Subcutaneous abdominal adipose tissue (tissue), 5 donors: Measurements from ENCODE around the gene BARX1.
"Not testable (repeated sequence)": the region's sequence is repeated elsewhere in the genome, so short reads cannot be mapped to it uniquely, and the experiment has no call there.

ENCODE experiments used
- H3K27ac ChIP-seq: one replicate; pipeline ENCODE4 v1.7.0; 2013; ENCODE audit warnings: low read depth, mild to moderate bottlenecking, inconsistent platforms, low read length, moderate library complexity
- H3K27me3 ChIP-seq, 5 donors: one replicate each; pipeline ENCODE4 v1.7.0; 2013; ENCODE audit warnings: low read length in 5 of 5, inconsistent platforms in 1 of 5; ENCODE audit not compliant: control insufficient read depth in 5 of 5, insufficient read depth in 4 of 5
- H3K36me3 ChIP-seq, 5 donors: one replicate each; pipeline ENCODE4 v1.7.0; 2013; ENCODE audit warnings: low read length in 5 of 5; ENCODE audit not compliant: control insufficient read depth in 5 of 5, insufficient read depth in 5 of 5
- H3K4me1 ChIP-seq, 5 donors: one replicate each; pipeline ENCODE4 v1.7.0; 2013; ENCODE audit warnings: low read length in 5 of 5, mild to moderate bottlenecking in 3 of 5, moderate library complexity in 1 of 5; ENCODE audit not compliant: control insufficient read depth in 5 of 5, insufficient read depth in 5 of 5
- H3K4me3 ChIP-seq, 5 donors: one replicate each; pipeline ENCODE4 v1.7.0; 2013; ENCODE audit warnings: low read length in 5 of 5, low read depth in 1 of 5
- H3K9ac ChIP-seq, 5 donors: one replicate each; pipeline ENCODE4 v1.7.0; 2013; ENCODE audit warnings: low read length in 5 of 5, mild to moderate bottlenecking in 4 of 5, moderate library complexity in 3 of 5
- H3K9me3 ChIP-seq, 5 donors: one replicate each; pipeline ENCODE4 v1.7.0; 2013; ENCODE audit warnings: low read length in 5 of 5; ENCODE audit not compliant: control insufficient read depth in 5 of 5
- donor health status: healthy.
- donor health status: healthy.
- donor health status: healthy.
- donor health status: healthy.
- donor health status: healthy.

Gene BARX1

DNA sequence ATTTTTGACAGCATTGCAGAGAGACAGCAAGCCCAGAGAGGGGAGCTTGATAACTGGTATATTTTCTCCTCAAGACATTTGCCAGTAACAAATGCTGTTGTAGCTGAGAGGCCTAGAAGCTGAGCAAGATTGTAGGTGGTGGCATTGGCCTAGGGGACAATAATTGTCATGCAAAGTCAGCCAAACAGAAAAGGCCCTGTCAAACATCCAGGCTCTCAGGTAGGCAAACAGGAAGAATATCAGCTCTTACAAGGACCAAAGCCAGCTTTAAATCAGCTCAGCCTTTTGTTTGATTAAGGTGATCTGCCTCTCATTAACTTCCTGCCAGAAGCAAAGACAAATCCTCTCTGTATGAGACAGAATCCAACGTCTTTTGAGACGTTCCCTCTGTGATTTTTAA lies 29.7 kb upstream of the BARX1 start:
- peaks cover 2 to 13% (median 8%) of the 10 kb centered on the region in 5 donors for H3K9me3 ChIP-seq
- no peak overlapping the region for H3K27ac ChIP-seq
- H3K9ac ChIP-seq = no peak overlapping the region
- peaks cover 0 to 3% (median 0%) of the 10 kb centered on the region in 5 donors for H3K27me3 ChIP-seq
- no peaks in the 10 kb centered on the region for H3K4me1 ChIP-seq
- no peaks in the 10 kb centered on the region for H3K36me3 ChIP-seq
- no peak overlapping the region for H3K4me3 ChIP-seq

DNA sequence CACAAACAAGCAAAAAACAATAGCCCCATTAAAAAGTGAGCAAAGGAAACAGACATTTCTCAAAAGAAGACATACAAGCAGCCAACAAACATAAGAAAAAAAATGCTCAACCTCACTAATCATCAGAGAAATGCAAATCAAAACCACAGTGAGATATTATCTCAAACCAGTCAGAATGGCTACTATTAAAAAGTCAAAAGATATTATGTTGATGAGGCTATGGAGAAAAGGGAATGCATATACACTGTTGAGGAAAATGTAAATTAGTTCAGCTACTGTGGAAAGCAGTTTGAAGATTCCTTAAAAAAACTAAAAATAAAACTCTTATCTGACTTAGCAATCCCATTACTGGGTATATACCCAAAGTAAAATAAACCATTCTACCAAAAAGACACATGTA lies 28.7 kb upstream of the BARX1 start:
- no peaks in the 10 kb centered on the region for H3K4me1 ChIP-seq
- peaks cover 0 to 6% (median 0%) of the 10 kb centered on the region in 5 donors for H3K27me3 ChIP-seq
- no peak overlapping the region for H3K4me3 ChIP-seq
- H3K9me3 ChIP-seq = peaks cover 2 to 13% (median 8%) of the 10 kb centered on the region in 5 donors
- no peak overlapping the region for H3K27ac ChIP-seq
- no peaks in the 10 kb centered on the region for H3K36me3 ChIP-seq
- H3K9ac ChIP-seq = no peak overlapping the region

GRCh38 chr9:93979721-93980120 lies 24.6 kb upstream of the BARX1 start:
- Histone ChIP-seq H3K4me3 (no peak overlapping the region), H3K36me3 (no peaks in the 10 kb centered on the region), H3K27me3 (peaks cover 0 to 8% (median 6%) of the 10 kb centered on the region in 5 donors)

GRCh38 chr9:93978551-93978950 lies 23.4 kb upstream of the BARX1 start:
- Histone ChIP-seq H3K4me3 (no peak overlapping the region), H3K36me3 (no peaks in the 10 kb centered on the region), H3K9me3 (peaks cover 0 to 5% (median under 1%) of the 10 kb centered on the region in 5 donors), H3K27ac (no peak overlapping the region), H3K4me1 (peaks cover 0 to 4% (median 0%) of the 10 kb centered on the region in 5 donors), H3K9ac (no peak overlapping the region), H3K27me3 (peaks cover 0 to 8% (median 6%) of the 10 kb centered on the region in 5 donors)

More at GRCh38 chr9:93979721-93980120, 24.6 kb upstream of the BARX1 start:
- Histone ChIP-seq H3K27ac (no peak overlapping the region), H3K9ac (no peak overlapping the region), H3K9me3 (peaks cover 0 to under 1% (median 0%) of the 10 kb centered on the region in 5 donors), H3K4me1 (no peaks in the 10 kb centered on the region)

DNA sequence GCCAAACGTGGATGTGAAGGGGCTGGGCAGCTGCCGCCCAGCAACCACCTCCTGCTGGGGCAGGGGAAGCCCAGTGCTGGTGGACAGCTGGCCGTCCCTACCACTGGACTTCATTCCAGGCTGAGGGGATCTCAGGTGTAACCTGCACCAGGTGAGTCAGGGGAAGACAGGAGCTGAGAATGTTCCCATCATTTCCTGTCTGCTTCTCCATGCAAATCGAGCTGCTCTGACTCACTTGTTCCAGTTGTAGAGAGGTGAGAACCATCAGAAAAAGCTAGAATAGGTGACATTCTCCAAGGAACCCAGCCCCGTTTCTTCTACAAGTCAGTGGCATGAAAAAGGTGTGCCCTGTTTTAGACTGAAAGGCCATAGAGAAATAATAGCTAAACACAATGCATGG lies 21.8 kb upstream of the BARX1 start:
- peaks cover 0 to 8% (median 6%) of the 10 kb centered on the region in 5 donors for H3K27me3 ChIP-seq
- peaks cover 0 to 4% (median 0%) of the 10 kb centered on the region in 5 donors for H3K4me1 ChIP-seq
- no peak overlapping the region for H3K4me3 ChIP-seq
- no peak overlapping the region for H3K27ac ChIP-seq
- H3K36me3 ChIP-seq = no peaks in the 10 kb centered on the region
- H3K9me3 ChIP-seq = peaks cover 0 to 13% (median 8%) of the 10 kb centered on the region in 5 donors
- H3K9ac ChIP-seq = no peak overlapping the region

DNA sequence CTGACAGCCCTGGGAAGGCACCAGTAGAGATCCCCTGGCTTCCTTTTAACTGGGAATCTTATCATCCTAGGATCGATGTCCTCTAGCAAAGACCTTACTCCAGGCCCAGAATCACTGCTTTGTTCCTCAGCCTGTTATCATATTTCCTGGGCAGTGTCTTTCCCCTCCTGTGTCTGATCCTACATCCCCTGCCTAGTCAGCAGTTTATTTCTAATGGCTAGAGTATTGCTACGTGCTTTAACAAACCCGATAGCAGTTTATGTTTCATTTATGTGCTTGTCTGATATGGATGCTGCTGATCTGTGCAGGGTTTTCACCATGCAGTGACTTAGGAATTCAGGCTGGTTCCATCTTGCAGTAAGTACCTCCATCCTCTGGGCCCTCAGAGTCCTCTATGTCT lies 20.9 kb upstream of the BARX1 start:
- peaks cover 0 to 4% (median 0%) of the 10 kb centered on the region in 5 donors for H3K4me1 ChIP-seq
- peaks cover 0 to 8% (median 6%) of the 10 kb centered on the region in 5 donors for H3K27me3 ChIP-seq
- no peak overlapping the region for H3K27ac ChIP-seq

GRCh38 chr9:93975262-93975661 lies 20.1 kb upstream of the BARX1 start:
- Histone ChIP-seq H3K27ac (no peak overlapping the region), H3K36me3 (no peaks in the 10 kb centered on the region), H3K27me3 (peaks cover 0 to 8% (median 6%) of the 10 kb centered on the region in 5 donors), H3K4me1 (peaks cover 0 to 4% (median 0%) of the 10 kb centered on the region in 5 donors), H3K9me3 (peaks cover 0 to 17% (median 8%) of the 10 kb centered on the region in 5 donors), H3K4me3 (no peak overlapping the region), H3K9ac (no peak overlapping the region)

More for the DNA sequence above, 20.9 kb upstream of the BARX1 start:
- H3K36me3 ChIP-seq = no peaks in the 10 kb centered on the region
- peaks cover 0 to 17% (median 8%) of the 10 kb centered on the region in 5 donors for H3K9me3 ChIP-seq
- no peak overlapping the region for H3K9ac ChIP-seq
- no peak overlapping the region for H3K4me3 ChIP-seq

DNA sequence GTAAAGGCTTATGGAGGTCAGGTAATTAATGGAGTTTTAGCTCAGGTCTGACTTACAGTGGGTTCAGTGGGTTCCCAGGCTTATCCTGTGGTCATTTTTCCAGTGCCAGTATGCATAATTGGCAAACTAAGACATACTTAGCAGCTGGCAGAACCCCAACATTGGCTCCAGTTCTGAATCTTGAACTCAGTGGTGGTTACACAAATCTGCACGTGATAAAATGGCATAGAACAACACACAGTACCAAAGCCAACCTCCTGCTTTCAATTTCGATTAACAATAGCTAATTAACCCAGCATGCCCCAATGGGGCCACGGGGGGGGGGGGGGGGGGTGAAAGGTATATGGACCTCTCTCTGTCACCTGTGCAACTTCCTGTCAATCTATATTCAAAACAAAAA lies 19.0 kb upstream of the BARX1 start:
- Histone ChIP-seq H3K36me3 (no peaks in the 10 kb centered on the region), H3K4me3 (no peak overlapping the region), H3K9ac (no peak overlapping the region), H3K9me3 (peaks cover 0 to 17% (median 8%) of the 10 kb centered on the region in 5 donors), H3K27ac (no peak overlapping the region), H3K4me1 (peaks cover 0 to 4% (median 0%) of the 10 kb centered on the region in 5 donors), H3K27me3 (peaks cover 0 to 6% (median 3%) of the 10 kb centered on the region in 5 donors)

DNA sequence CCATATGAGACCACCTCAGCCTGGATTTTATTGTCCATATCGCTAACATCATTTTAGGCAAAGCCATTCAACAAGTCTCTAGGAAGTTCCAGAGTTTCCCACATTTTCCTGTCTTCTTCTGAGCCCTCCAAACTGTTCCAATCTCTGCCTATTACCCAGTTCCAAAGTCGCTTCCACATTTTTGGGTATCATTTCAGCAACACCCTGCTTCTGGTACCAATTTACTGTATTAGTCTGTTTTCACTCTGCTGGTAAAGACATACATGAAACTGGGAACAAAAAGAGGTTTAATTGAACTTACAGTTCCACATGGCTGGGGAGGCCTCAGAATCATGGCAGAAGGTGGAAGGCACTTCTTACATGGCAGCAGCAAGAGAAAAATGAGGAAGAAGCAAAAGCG lies 17.5 kb upstream of the BARX1 start:
- not testable (repeated sequence) for H3K9ac ChIP-seq, H3K36me3 ChIP-seq, H3K27ac ChIP-seq, H3K4me1 ChIP-seq, H3K4me3 ChIP-seq
- Histone ChIP-seq H3K27me3 (peaks cover 0 to 11% (median 7%) of the 10 kb centered on the region in 5 donors), H3K9me3 (peaks cover 0 to 17% (median 8%) of the 10 kb centered on the region in 5 donors)

DNA sequence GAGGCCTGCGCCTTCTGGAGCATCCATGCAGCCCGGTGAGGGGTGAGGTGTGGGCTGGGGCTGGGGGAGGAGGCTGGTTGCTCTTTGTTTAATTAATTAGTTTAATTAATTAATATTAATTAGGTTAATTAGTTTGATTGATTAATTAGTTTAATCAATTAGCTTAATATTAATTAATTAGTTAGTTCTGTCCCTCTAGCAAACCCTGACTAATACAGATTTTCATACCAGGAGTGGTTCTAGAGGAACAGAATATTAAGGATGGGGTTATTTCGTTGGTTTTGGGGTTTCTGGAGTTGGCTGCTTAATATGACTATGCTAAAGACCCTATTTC lies 14.1 kb upstream of the BARX1 start:
- Histone ChIP-seq H3K9ac (no peak overlapping the region), H3K36me3 (no peaks in the 10 kb centered on the region), H3K27ac (no peak overlapping the region), H3K27me3 (peaks cover 0 to 26% (median 16%) of the 10 kb centered on the region in 5 donors), H3K4me3 (no peak overlapping the region), H3K4me1 (peaks cover 0 to 4% (median 0%) of the 10 kb centered on the region in 5 donors), H3K9me3 (peaks cover 0 to 17% (median 8%) of the 10 kb centered on the region in 5 donors)
